ENCODE data around the gene SMOC2.

- no peak for TF ChIP-seq CTCF (IDR thresholded peaks at IDR 0.05)
- TF ChIP-seq POLR2A (IDR thresholded peaks at IDR 0.05) = no peak
These were observed 259.9 kb downstream of the SMOC2 start for GRCh38 chr6:168700880-168701279.
